Erythroblast (primary cell): ENCODE measurements around the gene MACROD2.

Source experiments
- GATA1 ChIP-seq: IDR thresholded peaks from 2 replicates; pipeline ENCODE4 v1.6.1; 2011; ENCODE audit warnings: low read depth, mild to moderate bottlenecking, control low read depth, low read length, moderate library complexity
- POLR2A ChIP-seq: IDR thresholded peaks from 2 replicates; pipeline ENCODE4 v1.6.1; 2011; ENCODE audit warnings: mild to moderate bottlenecking, low read length

GRCh38 chr20:15977758-15978157 lies 1982.4 kb downstream of the MACROD2 start:
- TF ChIP-seq POLR2A (no peak), GATA1 (no peak)
